ENCODE data around the gene XRN2.

DNA sequence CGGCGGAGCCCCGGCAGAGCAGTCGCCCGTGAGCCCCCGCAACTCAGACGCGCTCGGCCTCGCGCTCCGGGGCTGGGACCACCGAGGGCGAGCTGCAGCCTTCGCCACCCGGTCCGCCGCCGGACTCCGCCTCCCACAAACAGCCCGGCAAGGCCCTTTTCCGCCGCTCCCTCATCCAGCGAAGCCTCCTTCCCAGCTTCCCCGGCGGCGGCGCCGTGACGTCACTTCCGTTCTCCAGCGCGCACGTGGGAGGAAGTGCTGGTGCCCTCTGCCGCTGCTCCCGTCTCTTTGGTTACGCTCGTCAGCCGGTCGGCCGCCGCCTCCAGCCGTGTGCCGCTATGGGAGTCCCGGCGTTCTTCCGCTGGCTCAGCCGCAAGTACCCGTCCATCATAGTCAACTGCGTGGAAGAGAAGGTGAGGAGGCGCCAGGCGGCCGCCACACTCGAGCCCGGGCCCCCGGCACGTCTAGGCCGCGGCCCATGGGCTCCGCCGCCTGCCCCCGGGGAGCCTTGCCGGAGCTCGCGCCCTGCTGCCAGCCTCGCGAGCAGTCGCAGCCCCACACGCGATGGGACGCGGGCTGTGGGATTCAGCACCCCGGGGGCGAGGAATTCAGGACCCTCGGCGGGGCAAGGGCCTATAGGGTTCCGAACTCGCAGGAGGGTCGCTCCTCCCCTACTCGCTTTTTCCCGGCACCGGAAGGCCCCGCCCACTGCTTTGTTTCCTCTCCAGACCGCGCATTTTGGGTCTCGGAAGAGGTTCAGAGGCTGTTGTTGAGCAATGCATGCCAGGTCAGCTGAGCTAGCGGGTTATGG, at the start of gene XRN2:
- TF ChIP-seq, protein P1, sequence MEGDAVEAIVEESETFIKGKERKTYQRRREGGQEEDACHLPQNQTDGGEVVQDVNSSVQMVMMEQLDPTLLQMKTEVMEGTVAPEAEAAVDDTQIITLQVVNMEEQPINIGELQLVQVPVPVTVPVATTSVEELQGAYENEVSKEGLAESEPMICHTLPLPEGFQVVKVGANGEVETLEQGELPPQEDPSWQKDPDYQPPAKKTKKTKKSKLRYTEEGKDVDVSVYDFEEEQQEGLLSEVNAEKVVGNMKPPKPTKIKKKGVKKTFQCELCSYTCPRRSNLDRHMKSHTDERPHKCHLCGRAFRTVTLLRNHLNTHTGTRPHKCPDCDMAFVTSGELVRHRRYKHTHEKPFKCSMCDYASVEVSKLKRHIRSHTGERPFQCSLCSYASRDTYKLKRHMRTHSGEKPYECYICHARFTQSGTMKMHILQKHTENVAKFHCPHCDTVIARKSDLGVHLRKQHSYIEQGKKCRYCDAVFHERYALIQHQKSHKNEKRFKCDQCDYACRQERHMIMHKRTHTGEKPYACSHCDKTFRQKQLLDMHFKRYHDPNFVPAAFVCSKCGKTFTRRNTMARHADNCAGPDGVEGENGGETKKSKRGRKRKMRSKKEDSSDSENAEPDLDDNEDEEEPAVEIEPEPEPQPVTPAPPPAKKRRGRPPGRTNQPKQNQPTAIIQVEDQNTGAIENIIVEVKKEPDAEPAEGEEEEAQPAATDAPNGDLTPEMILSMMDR (IDR thresholded peaks at IDR 0.05), result peak in 1 of 6 experiments; percentile 2
- TF ChIP-seq POLR2A (IDR thresholded peaks at IDR 0.05), result peak; percentile 82 to 86

All from Peyer's patch (tissue), 4 donors.